Activated CD4-positive, alpha-beta T cell treated with anti-CD3 and anti-CD28 coated beads for 36 hours (primary cell): ENCODE data around the gene CYTH1. TPM values are rescaled to one million over a fixed set of nuclear protein-coding genes. Genes with fewer than 3 reads are reported as not detected.

ENCODE experiments used
- ATAC-seq: fragments of 200-7000 bp; cut with Tn5 transposase; one replicate; pipeline ENCODE4 v1.10.0; 2021; ENCODE audit warnings: mild to moderate bottlenecking, moderate library complexity
- CTCF ChIA-PET: fragments of 350-600 bp; sonication (Branson Sonifier 250); formaldehyde crosslinking; loops from one replicate; lab custom pipeline; 2021; ENCODE audit warnings: antibody characterized with exemption; lab: Charles Lee
- POLR2A ChIA-PET: fragments of 350-600 bp; sonication (Branson Sonifier 250); formaldehyde crosslinking; loops from one replicate; lab custom pipeline; 2021; ENCODE audit warnings: antibody characterized with exemption, inconsistent platforms; lab: Charles Lee
- DNase-seq: peaks from one replicate; pipeline ENCODE4 v3.0.0-alpha.2; 2020
- H3K27ac Mint-ChIP-seq: one replicate; pipeline ENCODE4 v1.8.0; 2021; ENCODE audit warnings: mixed read lengths
- H3K27me3 Mint-ChIP-seq: one replicate; pipeline ENCODE4 v1.8.0; 2021; ENCODE audit warnings: mixed read lengths
- H3K36me3 Mint-ChIP-seq: one replicate; pipeline ENCODE4 v1.8.0; 2021; ENCODE audit warnings: low read depth, mixed read lengths
- H3K4me1 Mint-ChIP-seq: one replicate; pipeline ENCODE4 v1.8.0; 2021; ENCODE audit warnings: mixed read lengths
- H3K4me3 Mint-ChIP-seq: one replicate; pipeline ENCODE4 v1.8.0; 2021; ENCODE audit warnings: mild to moderate bottlenecking, moderate library complexity, mixed read lengths
- H3K9me3 Mint-ChIP-seq: one replicate; pipeline ENCODE4 v1.8.0; 2021; ENCODE audit warnings: low read depth, mixed read lengths
- intact Hi-C, 2 experiments: fragments of 100-400 bp; cut with DNase I in 1 of 2; cut with micrococcal nuclease in 1 of 2; formaldehyde crosslinking; loops; one replicate each; pipeline versions ENCODE4 v1.14.2 to v1.15.1; 2022 to 2024; cut with DNase I, micrococcal nuclease
- total RNA-seq, 2 experiments: library from RNA; stranded (reverse); gene quantifications; one replicate each; pipeline ENCODE4 v1.2.3, GENCODE V29; 2021

Gene CYTH1
- total RNA-seq, 2 experiments from 2014 or later, result 109 to 130 TPM

- ChIA-PET CTCF (interaction anchor here (1.3 to 2.1 kb wide), 3 partner anchors 10 to 25 kb away, joined by 3 to 13 read pairs (median 4); no protein-coding TSS in a partner anchor), POLR2A (interaction anchor here (1.5 to 1.8 kb wide), 3 partner anchors 9 to 1267 kb away, joined by 3 to 13 read pairs (median 12); no protein-coding TSS in a partner anchor)
- H3K4me3 Mint-ChIP-seq, result peak overlapping the region; percentile 47
- peaks cover 4% of the 10 kb centered on the region for H3K36me3 Mint-ChIP-seq
- no peak for ATAC-seq
- H3K4me1 Mint-ChIP-seq, result peaks cover 92% of the 10 kb centered on the region
- no peaks in the 10 kb centered on the region for H3K9me3 Mint-ChIP-seq
- DNase-seq, result no peak
- no peaks in the 10 kb centered on the region for H3K27me3 Mint-ChIP-seq
- H3K27ac Mint-ChIP-seq, result peak overlapping the region; percentile 83
- intact Hi-C loops, result no loop called here
Measured at GRCh38 chr17:78726513-78726912, 55.6 kb downstream of the CYTH1 start.

DNA sequence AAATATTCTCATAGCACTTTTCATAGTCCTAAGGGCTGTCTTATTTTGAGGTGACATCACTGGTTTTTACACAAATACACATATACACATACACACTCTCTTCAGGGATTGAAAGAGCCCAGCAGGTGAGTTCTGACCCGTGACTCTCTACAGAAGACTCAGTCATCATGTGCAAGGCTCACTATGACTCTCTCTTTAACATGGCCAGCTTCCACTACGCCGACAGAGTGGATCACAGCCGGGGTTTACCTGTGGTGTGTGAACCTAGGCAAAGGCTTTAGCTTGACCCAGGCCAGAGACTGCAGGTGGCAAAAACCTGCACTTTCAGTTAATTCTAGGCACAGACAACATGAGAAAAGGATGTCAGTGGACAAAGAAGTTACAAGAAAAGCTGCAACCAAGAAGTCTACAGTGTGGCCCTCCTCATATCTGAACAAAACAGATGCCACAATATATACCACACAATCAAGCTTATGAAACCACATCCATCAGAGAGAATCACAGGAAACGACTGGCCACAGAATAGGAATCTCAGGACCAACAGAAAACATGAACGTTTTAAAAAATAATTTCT lies 56.5 kb downstream of the CYTH1 start:
- Mint-ChIP-seq H3K27ac (peak overlapping the region; percentile 83), H3K4me1 (peaks cover 91% of the 10 kb centered on the region), H3K27me3 (no peaks in the 10 kb centered on the region), H3K9me3 (no peaks in the 10 kb centered on the region), H3K36me3 (peaks cover 4% of the 10 kb centered on the region), H3K4me3 (peak overlapping the region; percentile 47)
- intact Hi-C loops, result loop anchor here (1.0 to 2.0 kb wide), 4 partner anchors 20 to 92 kb away; no protein-coding TSS in a partner anchor
- ChIA-PET POLR2A (interaction anchor here (0.5 to 1.8 kb wide), 10 partner anchors 7 to 1419 kb away, joined by 3 to 13 read pairs (median 4); no protein-coding TSS in a partner anchor), CTCF (interaction anchor here (0.7 to 2.1 kb wide), 12 partner anchors 10 to 440 kb away, joined by 3 to 13 read pairs (median 3); no protein-coding TSS in a partner anchor)
- DNase-seq (peak; percentile 70), ATAC-seq (peak; percentile 87)

DNA sequence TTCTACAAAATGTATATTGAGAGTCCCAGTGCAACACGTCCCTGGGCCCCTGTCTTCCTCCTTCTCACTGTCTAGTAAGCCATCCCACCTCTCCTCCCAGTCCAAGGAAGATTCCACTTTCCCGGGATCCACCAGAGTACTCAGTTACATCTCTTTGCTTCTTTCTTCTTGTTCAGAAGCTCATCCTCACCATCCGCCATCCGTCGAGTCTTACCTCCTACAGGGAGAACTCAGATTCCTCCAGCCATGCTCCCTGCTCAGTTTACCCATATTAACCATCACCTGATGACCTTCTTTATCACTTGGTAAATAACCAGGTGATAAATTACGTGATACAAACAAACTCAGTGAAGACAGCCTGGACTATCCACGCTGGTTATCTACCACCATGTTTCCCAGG lies 57.1 kb downstream of the CYTH1 start:
- Mint-ChIP-seq H3K27me3 (no peaks in the 10 kb centered on the region), H3K4me3 (no peak overlapping the region), H3K4me1 (peaks cover 93% of the 10 kb centered on the region), H3K9me3 (no peaks in the 10 kb centered on the region), H3K36me3 (peaks cover 4% of the 10 kb centered on the region), H3K27ac (peak overlapping the region; percentile 83)
- POLR2A ChIA-PET, result interaction anchor here (0.5 to 1.8 kb wide), 5 partner anchors 8 to 1265 kb away, joined by 3 to 13 read pairs (median 9); no protein-coding TSS in a partner anchor
- CTCF ChIA-PET, result interaction anchor here (0.8 to 4.7 kb wide), 9 partner anchors 9 to 311 kb away, joined by 3 to 39 read pairs (median 4); no protein-coding TSS in a partner anchor
- DNase-seq (no peak), ATAC-seq (no peak)
- intact Hi-C loops, result loop anchor here (1.0 to 2.0 kb wide), 4 partner anchors 20 to 92 kb away; no protein-coding TSS in a partner anchor

- Mint-ChIP-seq H3K27ac (peak overlapping the region; percentile 83), H3K27me3 (no peaks in the 10 kb centered on the region), H3K36me3 (peaks cover 4% of the 10 kb centered on the region), H3K4me1 (peaks cover 93% of the 10 kb centered on the region), H3K9me3 (no peaks in the 10 kb centered on the region), H3K4me3 (no peak overlapping the region)
- DNase-seq (no peak), ATAC-seq (no peak)
- ChIA-PET POLR2A (no interaction called here), CTCF (interaction anchor here (1.2 to 4.7 kb wide), 3 partner anchors 12 to 16 kb away, joined by 6 to 39 read pairs (median 13); no protein-coding TSS in a partner anchor)
- intact Hi-C loops, result loop anchor here (2.0 kb wide), 1 partner anchor 50 kb away; no protein-coding TSS in a partner anchor
Measured at GRCh38 chr17:78724544-78724943, 57.5 kb downstream of the CYTH1 start.

DNA sequence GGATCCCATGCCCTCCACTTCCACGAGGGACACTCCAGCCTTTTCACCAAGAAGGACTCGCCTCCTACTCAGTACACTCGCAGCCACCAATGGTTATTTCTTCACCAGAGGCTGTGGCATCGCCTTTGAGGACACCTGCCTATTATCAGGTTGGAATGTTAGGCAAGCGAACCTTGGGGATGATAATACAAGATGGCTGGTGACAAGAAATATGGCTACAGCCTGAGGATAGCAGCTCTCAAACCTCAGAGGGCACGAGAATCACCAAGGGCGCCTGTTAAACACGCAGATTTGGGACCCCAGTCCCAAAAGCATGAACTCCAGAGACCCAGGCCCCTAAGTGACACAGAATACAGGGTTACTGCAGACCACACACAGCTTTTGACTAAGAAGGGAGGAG lies 58.1 kb downstream of the CYTH1 start:
- Mint-ChIP-seq H3K27me3 (no peaks in the 10 kb centered on the region), H3K4me1 (peaks cover 93% of the 10 kb centered on the region), H3K36me3 (peaks cover 4% of the 10 kb centered on the region), H3K4me3 (no peak overlapping the region), H3K9me3 (no peaks in the 10 kb centered on the region), H3K27ac (peak overlapping the region; percentile 75)
- POLR2A ChIA-PET, result no interaction called here
- intact Hi-C loops, result loop anchor here (2.0 kb wide), 1 partner anchor 51 kb away; no protein-coding TSS in a partner anchor
- CTCF ChIA-PET, result interaction anchor here (4.7 kb wide), 1 partner anchor 15 kb away, joined by 39 read pairs; no protein-coding TSS in a partner anchor
- no peak for ATAC-seq
- DNase-seq, result no peak

GRCh38 chr17:78723001-78723796 lies 58.9 kb downstream of the CYTH1 start:
- peaks cover 6% of the 10 kb centered on the region for H3K36me3 Mint-ChIP-seq
- ATAC-seq (no peak), DNase-seq (no peak)
- no peaks in the 10 kb centered on the region for H3K27me3 Mint-ChIP-seq
- H3K4me1 Mint-ChIP-seq, result peaks cover 94% of the 10 kb centered on the region
- intact Hi-C loops, result no loop called here
- no peaks in the 10 kb centered on the region for H3K9me3 Mint-ChIP-seq
- POLR2A ChIA-PET, result no interaction called here
- CTCF ChIA-PET, result interaction anchor here (0.5 to 4.7 kb wide), 12 partner anchors 12 to 111 kb away, joined by 3 to 39 read pairs (median 6); no protein-coding TSS in a partner anchor
- peak overlapping the region; percentile 83 for H3K27ac Mint-ChIP-seq
- H3K4me3 Mint-ChIP-seq, result no peak overlapping the region

- Mint-ChIP-seq H3K9me3 (no peaks in the 10 kb centered on the region), H3K27ac (peak overlapping the region; percentile 83), H3K36me3 (peaks cover 7% of the 10 kb centered on the region), H3K4me1 (peaks cover 94% of the 10 kb centered on the region), H3K4me3 (peak overlapping the region; percentile 26), H3K27me3 (no peaks in the 10 kb centered on the region)
- CTCF ChIA-PET, result interaction anchor here (0.6 to 4.7 kb wide), 15 partner anchors 8 to 95 kb away, joined by 3 to 39 read pairs (median 4); no protein-coding TSS in a partner anchor
- ATAC-seq (no peak), DNase-seq (peak; percentile 60)
- intact Hi-C loops, result no loop called here
- POLR2A ChIA-PET, result interaction anchor here (0.6 to 1.2 kb wide), 2 partner anchors 13 to 25 kb away, joined by 4 to 5 read pairs; no protein-coding TSS in a partner anchor
Measured at GRCh38 chr17:78722246-78722761, 59.8 kb downstream of the CYTH1 start.

DNA sequence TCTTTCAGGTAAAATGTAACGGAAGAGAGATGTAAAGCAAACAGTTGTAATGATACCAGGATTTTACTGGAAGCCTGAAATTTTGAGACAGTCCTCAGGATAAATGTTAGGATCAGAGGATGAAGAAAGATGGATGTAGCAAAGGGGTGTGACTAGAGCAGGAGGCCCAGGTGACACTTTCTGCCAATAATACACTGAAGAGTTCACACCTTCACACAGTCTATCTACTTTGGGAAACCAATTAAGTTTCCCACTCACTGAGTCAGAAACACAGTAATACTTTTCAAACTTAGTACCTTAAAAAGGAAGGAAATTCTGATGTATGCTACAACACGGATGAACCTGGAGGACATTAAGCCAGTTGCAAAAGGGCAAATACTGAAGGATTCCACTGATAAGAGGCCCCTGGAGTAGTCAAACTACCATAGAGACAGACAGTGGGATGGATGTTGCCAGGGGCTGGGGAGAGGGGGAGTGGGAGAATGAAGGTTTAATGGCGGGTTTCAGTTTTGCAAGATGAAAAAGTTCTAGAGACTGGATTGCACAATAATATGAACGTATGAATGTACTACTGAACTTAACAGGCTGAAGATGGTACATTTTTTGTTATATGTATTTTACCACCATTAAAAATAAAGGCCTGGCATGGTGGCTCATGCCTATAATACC lies 62.3 kb downstream of the CYTH1 start:
- H3K4me1 Mint-ChIP-seq, result peaks cover 94% of the 10 kb centered on the region
- intact Hi-C loops, result loop anchor here (1.0 to 5.0 kb wide), 4 partner anchors 10 to 337 kb away; no protein-coding TSS in a partner anchor
- DNase-seq (peak; percentile 52), ATAC-seq (peak; percentile 80)
- peak overlapping the region; percentile 4 for H3K4me3 Mint-ChIP-seq
- POLR2A ChIA-PET, result no interaction called here
- no peaks in the 10 kb centered on the region for H3K9me3 Mint-ChIP-seq
- peak overlapping the region; percentile 83 for H3K27ac Mint-ChIP-seq
- CTCF ChIA-PET, result interaction anchor here (2.9 to 4.7 kb wide), 3 partner anchors 11 to 27 kb away, joined by 10 to 39 read pairs (median 29); no protein-coding TSS in a partner anchor
- no peaks in the 10 kb centered on the region for H3K27me3 Mint-ChIP-seq
- H3K36me3 Mint-ChIP-seq, result peaks cover 11% of the 10 kb centered on the region

GRCh38 chr17:78718575-78719208 lies 63.4 kb downstream of the CYTH1 start:
- ChIA-PET CTCF (interaction anchor here (0.7 to 4.0 kb wide), 4 partner anchors 10 to 316 kb away, joined by 3 to 29 read pairs (median 9); no protein-coding TSS in a partner anchor), POLR2A (no interaction called here)
- H3K36me3 Mint-ChIP-seq, result peaks cover 14% of the 10 kb centered on the region
- peaks cover 90% of the 10 kb centered on the region for H3K4me1 Mint-ChIP-seq
- no peaks in the 10 kb centered on the region for H3K27me3 Mint-ChIP-seq
- intact Hi-C loops, result loop anchor here (1.0 to 5.0 kb wide), 4 partner anchors 9 to 336 kb away; no protein-coding TSS in a partner anchor
- ATAC-seq (no peak), DNase-seq (no peak)
- H3K9me3 Mint-ChIP-seq, result no peaks in the 10 kb centered on the region
- H3K4me3 Mint-ChIP-seq, result peak overlapping the region; percentile 43
- H3K27ac Mint-ChIP-seq, result peak overlapping the region; percentile 83
